Nasal cavity respiratory epithelium epithelial cell of viscerocranial mucosa (primary cell): ENCODE results near the gene PHLDB1. TPM values are rescaled to one million over a fixed set of nuclear protein-coding genes. Genes with fewer than 3 reads are reported as not detected.

Experiments used
- total RNA-seq: library from RNA; depleted of rRNA; stranded (reverse); fragments of >200 nt; gene quantifications from 2 replicates; pipeline ENCODE4 v1.2.3, GENCODE V29; 2014

PHLDB1 gene
- 12.3 and 38.2 TPM in 2 replicates for total RNA-seq

DNA sequence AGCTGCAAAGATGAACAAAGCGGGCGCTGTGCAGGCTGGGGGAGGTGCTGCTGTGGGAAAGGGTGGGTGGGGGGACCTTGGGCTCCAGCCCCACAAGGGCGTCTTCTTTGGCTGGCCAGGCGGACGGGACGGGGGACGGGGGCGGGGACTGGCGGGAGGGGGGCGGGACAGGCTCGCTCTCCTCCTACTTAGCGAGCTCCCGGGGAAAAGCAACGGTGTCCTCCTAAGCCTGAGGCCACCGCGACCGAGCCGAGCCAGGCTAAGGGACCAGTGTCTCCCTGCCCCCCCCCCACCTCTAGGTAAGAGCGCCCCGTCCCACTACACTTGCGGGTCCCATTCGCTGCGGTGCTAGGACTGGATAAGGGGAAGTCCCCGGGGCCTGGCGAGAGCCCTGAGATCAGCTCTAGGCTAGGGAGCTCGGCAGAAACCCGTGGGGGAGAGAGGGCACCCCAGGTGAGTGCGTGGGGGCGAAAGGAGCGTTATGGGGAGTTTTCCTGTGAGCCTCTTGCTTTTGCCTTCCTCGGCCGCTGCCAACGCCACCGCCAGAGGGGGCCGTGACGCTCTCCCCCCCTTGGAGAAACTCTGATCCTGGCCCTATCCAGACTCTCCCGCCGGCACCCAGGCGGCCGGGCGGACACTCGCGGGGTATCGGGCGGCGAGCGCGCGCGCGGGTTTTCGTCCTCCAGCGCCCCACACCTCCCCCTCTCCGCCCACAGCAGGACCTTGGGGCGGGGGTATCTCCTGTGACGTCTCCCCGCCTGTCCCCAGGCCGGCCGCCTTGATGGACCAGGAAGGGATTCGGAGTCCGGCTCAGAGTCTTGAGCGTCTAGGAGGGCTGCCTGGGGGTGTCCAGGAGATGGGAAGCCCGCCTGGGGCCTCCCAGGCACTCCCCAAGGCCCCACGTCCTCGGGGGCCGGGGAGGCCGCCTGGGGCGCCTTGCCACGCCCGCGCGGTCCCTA, at the start of gene PHLDB1:
PHLDB1 (plus strand) TSS at position 215 of the 959 bp plus-strand sequence. CDS start 6,222 bp downstream, outside the sequence.

DNA sequence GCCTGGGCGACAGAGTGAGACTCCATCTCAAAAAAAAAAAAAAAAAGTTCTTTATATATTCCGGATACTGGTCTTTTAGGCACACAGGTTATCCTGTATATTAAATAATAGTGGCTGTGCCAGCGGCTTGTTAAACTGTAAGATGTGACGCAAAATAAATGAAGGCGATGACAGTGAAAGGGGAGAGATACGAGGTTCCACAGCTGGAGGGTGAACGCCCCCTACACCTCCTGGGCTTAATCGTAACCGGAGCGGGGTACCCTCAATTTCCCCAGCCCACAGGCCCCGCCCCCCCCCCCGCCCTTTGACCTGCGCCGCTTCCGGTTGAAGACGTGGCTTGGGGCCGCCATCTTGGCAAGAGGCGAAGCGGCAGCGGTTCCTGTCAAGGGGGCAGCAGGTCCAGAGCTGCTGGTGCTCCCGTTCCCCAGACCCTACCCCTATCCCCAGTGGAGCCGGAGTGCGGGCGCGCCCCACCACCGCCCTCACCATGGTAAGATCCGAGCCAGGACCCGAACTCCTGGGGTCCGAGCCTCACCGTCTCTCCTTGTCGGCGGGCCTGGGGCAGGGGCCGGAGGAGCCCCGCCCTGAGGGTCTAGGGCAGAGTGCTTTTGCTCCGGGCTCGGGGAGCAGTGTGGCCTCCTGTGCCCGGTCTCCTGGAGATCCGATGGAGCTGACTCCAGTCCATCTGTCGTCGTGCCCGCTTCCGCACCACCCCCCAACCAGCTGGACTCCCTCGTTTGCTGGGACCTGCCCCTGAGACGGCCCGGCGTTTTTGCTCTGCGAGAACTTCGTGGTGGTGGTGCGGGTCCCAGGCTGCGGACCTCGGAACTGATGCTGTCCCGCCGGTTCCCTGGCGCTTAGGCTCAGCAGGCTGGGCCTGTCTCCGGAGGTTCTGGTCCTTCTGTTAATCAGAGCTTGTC, 35.1 kb upstream of the PHLDB1 start, which contains the start of gene ARCN1:
ARCN1 (plus strand) TSS at position 349 of the 920 bp plus-strand sequence; CDS start at position 488, 139 bp downstream.

DNA sequence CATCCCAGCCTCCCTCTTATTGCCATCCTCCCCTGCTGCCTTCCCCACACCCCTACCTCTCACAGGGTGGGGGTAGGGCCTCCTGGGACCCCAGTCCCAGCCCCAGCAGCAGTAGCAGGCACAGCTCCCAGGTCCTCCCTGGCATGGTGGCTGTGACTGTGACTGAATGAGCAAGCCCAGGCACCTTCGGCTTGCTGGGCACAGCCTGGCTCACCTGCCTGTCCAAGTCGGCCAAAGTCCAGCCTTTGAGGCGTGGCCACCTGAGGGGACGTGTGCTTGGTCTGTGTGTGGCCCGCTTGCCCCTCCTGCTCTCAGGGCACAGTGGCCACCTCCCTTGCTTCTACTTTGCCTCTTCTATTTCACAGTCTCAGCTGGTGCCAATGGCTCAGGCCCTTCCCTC, 72.1 kb downstream of the PHLDB1 start, which contains the start of gene TREH:
TREH (minus strand) TSS at position 168 of the 400 bp plus-strand sequence; CDS start at position 145, 23 bp downstream.

Other genes starting within 250 kb of the PHLDB1 start
- 24.3 and 32.5 TPM in 2 replicates for gene UBE4A, start 248.0 kb upstream of the PHLDB1 start, total RNA-seq
- 52.5 and 121 TPM in 2 replicates for gene ATP5MG, start 206.0 kb upstream of the PHLDB1 start, total RNA-seq
- gene KMT2A, start 171.1 kb upstream of the PHLDB1 start, total RNA-seq, result 17.1 and 44.8 TPM in 2 replicates
- gene TTC36, start 80.1 kb upstream of the PHLDB1 start, total RNA-seq, result 0.68 and 1.3 TPM in 2 replicates
- gene TMEM25, start 76.4 kb upstream of the PHLDB1 start, total RNA-seq, result 14.4 and 40.4 TPM in 2 replicates
- 19.1 and 27.6 TPM in 2 replicates for gene IFT46, start 41.7 kb upstream of the PHLDB1 start, total RNA-seq
- gene ARCN1, start 35.2 kb upstream of the PHLDB1 start, total RNA-seq, result 99.5 and 127 TPM in 2 replicates
- gene TREH, start 72.0 kb downstream of the PHLDB1 start, total RNA-seq, result not detected in 2 replicates
- 123 and 169 TPM in 2 replicates for gene DDX6, start 183.5 kb downstream of the PHLDB1 start, total RNA-seq